GM21737 (cell line): Measurements from ENCODE around the gene TK2.
"Not testable (repeated sequence)": the region's sequence is repeated elsewhere in the genome, so short reads cannot be mapped to it uniquely, and the experiment has no call there.

Experiments used
- ATAC-seq: cut with Tn5 transposase; IDR thresholded peaks from one replicate; pipeline ENCODE4 v1.9.1; 2021; ENCODE audit warnings: mild to moderate bottlenecking, moderate library complexity; ENCODE audit not compliant: unreplicated experiment

Gene TK2

DNA sequence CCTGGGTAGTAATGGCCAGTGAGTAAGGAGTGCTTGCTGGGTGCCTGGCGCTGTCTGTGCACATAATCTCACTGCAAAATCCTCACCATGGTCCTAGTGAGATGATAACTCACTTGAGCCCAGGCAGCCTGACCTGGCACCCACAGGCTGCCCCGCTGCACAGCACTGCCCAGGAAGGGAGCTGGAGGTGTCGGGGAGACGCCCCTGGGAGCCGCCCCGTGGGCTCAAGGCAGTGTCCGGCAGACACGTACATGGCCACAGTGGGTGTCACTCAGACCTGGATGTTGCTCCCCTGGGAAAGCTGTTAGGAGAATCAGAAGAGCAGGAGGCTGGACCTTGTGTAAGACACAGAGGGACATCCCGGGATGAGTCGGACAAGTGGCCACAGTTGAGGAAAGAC is 78.7 kb downstream of the TK2 start:
- no peak for ATAC-seq

DNA sequence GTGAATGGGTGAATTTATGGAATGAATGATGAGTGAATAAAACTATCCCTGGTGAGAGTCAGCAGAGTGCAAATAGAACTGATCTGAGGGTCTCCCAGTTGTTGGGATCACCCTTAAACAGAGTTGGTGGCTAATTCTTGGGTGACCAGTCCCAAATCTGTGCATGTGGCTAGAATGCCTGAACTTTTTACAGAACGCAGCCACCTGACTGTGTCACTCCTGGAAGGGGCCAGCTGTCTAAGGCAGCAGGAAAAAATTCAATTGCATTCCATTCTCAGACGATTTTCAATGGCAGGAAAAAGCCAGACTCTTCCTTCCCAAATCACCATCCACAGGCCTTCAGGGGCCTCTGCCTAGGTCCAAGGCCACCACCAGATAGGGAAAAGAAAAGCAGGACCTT is 79.4 kb downstream of the TK2 start:
- no peak for ATAC-seq

DNA sequence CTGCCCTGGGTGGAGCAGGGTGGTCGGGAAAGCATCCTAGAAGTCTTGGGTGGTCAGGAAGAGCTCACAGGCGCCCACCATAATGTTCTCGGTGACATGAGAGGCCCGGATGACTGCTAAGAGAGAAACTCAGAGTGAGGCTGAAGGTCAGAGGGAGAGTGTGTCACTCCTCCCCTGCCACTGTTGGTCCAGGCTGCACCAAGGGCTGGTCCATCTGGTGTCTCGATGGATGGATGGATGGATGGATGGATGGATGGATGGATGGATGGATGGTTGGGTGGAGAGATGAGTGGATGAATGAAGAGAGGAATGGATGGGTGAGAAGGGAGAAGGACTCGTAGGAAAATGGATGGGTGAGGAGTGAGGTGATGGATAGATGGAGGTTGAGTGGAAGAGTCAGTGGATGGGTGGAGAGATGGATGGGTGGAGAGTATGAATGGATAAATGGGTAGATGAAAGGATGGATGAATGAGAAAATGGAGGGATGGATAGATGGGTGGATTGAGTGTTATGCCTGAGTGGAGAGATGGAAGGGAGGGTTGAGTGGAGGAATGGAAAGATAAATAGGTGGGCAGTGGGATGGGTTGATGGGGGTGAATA is 79.9 kb downstream of the TK2 start:
- no peak for ATAC-seq

DNA sequence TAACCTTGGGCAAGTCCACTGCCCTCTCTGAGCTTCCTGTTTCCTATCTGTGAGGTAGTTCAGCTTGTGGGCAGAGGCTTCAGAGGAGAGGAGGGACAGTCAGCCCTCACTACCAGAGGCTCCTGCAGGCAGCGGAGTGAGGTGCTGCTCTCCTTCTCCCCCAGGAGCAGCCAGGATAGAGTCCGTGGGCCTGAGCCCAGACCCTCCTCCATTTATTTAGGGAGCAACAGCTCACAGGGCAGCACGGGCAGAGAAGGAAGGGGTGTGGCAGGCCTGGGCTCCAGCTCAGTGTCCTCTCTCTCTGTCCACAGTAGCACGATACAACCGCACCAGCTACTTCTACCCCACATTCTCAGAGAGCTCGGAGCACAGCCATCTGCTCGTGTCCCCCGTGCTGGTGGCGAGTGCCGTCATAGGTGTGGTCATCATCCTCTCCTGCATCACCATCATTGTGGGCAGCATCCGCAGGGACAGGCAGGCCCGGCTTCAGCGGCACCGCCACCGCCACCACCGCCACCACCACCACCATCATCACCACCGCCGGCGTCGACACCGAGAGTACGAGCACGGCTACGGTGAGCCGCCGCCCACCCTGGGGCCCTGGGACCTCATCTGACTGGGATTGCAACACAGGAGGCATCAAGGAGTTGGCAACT is 80.5 kb downstream of the TK2 start:
- no peak for ATAC-seq

DNA sequence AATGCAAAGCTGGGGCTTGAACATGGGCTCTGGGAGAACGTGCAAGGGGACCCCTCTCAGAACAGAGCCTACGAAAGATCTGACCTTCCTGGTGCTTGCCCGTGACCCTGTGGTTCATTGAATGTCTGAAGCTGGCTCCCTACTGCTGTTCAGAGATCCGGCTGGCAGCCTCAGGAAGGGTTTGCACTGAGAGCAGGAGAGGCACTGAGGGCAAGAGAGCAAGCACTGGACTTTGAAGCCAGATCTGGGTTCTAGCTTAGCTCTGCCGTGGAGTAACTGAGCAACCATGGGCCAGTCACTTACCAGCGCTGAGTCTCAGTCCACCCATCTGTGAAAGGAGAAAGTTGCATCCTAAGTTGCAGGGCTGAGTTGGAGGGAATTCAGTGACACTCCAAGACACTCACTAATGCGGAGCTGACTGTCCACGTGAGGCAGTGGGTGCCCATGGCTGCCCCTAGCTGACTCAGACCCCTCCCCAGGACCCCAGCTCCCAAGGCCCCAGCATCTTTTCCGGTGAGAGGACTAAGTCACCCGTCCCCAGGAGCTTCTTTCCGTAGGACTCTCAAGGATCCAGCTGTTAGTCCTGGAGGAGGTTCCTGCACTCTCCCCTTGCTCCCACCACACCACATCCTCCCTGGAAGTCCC is 81.5 kb downstream of the TK2 start:
- no peak for ATAC-seq

DNA sequence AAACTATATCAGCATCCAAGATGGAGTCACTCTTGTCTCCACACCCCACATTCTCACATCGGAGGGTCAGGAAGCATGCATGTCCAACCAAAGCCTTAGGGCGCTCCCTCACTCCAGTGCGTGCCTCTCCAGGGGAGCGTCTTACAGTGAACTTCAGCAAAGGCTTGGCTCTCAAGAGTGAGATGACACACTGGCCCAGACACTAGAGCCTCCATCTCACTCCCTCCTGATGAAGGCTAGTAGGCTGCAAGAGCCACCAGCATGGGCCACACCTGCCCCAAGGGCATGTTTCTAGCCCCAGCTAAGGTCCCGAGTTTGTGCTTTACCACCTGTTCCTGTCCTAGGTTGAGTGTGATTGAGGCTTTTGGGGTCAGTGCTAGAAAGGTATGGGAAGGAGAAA is 82.3 kb downstream of the TK2 start:
- no peak for ATAC-seq

DNA sequence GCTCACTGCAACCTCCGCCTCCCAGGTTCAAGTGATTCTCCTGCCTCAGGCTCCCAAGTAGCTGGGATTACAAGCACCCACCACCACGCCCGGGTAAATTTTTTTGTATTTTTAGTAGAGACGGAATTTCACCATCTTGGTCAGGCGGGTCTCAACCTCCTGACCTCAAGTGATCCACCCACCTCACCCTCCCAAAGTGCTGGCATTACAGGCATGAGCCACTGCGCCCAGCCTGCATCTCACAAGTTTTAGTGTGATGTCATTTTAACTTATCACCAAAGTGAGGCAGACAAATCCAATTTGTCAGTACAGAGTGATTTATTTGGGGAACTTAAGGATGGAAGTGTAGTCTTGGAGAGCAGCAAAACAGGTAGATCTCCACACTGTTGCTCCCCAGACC is 83.3 kb downstream of the TK2 start:
- not testable (repeated sequence) for ATAC-seq

DNA sequence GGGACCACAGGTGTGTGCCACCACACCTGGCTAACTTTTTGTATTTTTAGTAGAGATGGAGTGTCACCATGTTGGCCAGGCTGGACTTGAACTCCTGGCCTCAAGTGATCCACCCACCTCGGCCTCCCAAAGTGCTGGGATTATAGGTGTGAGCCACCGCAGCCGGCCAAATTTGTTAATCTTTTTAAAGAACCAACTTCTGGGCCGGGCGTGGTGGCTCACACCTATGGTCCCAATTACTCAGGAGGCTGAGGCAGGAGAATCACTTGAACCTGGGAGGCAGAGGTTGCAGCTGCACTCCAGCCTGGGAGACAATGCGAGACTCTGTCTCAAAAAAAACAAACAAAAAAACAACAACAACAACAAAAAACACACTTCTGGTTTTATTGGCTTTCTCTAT is 84.0 kb downstream of the TK2 start:
- ATAC-seq = not testable (repeated sequence)

DNA sequence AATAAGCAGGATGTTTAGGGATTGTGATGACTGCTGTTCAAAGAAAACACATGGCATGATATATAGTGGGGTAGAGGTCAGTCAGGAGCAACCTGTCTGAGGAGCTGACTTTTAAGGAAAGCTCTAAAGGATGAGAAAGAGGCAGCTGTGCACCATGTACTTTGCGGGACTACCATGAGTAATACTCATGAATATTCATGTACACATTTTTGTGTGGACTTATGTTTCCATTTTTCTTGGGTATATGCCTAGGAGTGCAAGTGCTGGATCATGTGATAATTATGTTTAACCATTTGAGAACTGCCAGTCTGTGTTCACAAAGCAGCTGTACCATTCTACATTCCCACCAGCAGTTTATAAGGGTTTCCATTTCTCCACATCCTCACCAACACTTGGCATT is 87.0 kb downstream of the TK2 start:
- ATAC-seq = no peak

DNA sequence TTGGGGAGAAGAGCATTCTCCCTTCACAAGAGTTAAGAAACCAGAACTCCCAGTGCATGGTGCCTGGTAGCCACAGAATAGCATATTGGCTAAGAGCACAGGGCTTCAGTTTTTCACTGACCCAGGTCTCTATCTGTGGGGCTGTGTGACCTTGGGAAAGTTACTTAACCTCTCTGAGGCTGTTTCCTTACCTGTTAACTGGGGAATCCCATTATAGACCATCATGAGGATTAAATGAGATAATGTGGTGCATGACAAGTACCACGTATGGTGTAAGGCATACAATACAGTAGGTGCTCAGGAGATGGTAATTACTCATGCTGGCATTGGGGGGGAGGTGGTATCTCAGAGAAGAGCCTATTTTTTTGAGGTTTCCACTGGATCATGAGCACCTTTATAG is 89.2 kb downstream of the TK2 start:
- ATAC-seq = no peak

DNA sequence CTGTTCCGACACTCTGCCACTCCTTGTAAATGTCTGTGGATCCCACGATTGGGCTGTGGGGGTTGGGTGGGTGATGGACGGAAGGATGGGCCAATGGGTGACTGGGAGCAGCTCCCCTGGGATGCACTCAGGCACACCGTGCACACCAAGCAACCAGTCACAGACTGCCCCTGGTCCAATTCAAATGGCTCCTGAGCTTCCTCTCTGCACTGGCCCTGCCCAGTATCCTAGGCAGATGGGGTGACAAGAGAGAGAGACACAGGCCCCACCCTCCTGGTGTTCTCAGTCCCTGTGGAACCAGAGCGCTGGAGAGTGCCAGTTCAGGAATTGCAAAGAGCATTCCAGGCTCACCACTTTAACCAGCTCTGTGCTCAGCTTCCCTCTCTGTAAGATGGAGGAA is 90.0 kb downstream of the TK2 start:
- ATAC-seq = no peak

DNA sequence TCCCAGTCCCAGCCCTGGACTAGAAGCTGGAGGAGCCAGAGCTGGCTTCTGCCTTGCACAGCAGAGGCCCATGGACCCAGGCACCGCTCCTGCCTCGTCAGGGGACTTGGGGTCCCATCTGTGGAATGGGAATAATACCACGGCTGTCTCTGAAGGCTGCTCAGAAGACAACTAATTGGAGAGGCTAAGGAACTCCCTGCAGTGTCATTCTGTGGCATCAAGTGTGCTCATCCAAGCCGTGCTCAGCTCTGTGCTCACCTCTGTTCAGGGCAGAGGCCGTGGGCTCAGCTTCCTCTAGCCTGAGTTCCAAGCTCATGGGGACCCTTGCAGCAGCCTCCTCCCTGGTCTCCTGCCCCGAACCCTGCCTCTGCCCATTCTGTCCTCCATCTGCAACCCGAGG is 91.1 kb downstream of the TK2 start:
- no peak for ATAC-seq

DNA sequence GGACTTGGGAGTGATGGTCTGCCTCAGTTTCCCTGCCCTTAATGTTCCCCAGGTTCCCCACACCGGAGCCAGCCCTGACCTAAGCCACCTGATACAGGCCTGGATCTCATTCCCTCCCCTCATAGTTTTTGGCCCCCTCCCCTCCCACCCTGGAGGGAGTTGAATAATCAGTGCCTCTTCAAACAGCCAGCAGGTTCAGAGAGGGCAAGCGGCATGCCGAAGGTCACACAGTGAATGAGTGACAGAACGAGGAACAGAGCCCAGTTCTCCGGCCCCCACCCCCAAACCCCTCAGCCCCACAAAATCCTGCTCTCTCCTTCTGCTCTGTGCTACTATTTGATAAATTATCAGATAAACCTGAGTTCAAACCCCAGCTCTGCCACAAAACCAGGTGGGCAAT is 91.6 kb downstream of the TK2 start:
- no peak for ATAC-seq
